Measurements from ENCODE around the gene RDX.

DNA sequence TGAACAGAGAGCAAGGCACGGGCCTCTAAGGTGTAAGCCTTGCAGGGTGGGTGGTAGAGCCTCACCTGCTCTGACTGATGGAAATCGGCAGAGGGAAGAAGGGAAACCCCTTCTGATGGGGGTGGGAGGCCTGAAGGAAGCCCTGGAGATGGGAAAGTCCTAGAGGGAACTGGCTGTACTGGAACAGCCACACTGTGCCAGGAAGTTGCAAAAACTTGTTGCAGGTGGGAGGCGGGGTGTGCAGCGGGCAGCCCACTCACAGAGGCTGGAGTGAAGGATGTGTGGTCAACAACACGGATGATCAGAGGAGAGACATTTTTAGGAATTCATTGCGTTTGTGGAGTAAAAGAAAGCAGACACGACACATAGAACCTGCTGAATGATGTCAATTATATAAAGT lies 112.0 kb downstream of the RDX start:
- TF ChIP-seq, protein P1, sequence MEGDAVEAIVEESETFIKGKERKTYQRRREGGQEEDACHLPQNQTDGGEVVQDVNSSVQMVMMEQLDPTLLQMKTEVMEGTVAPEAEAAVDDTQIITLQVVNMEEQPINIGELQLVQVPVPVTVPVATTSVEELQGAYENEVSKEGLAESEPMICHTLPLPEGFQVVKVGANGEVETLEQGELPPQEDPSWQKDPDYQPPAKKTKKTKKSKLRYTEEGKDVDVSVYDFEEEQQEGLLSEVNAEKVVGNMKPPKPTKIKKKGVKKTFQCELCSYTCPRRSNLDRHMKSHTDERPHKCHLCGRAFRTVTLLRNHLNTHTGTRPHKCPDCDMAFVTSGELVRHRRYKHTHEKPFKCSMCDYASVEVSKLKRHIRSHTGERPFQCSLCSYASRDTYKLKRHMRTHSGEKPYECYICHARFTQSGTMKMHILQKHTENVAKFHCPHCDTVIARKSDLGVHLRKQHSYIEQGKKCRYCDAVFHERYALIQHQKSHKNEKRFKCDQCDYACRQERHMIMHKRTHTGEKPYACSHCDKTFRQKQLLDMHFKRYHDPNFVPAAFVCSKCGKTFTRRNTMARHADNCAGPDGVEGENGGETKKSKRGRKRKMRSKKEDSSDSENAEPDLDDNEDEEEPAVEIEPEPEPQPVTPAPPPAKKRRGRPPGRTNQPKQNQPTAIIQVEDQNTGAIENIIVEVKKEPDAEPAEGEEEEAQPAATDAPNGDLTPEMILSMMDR (IDR thresholded peaks at IDR 0.05): no peak
- TF ChIP-seq POLR2A (IDR thresholded peaks at IDR 0.05): no peak

All from esophagus squamous epithelium (tissue), 4 donors.